Loucy (cell line): Measurements from ENCODE around the gene NOL9.

Source experiments
- EZH2phosphoT487 ChIP-seq: fragments of 200-600 bp; IDR thresholded peaks from 2 replicates; pipeline ENCODE4 v1.6.1; 2018; ENCODE audit warnings: antibody characterized with exemption, mild to moderate bottlenecking, moderate library complexity, borderline replicate concordance
- TF ChIP-seq, protein P1 (sequence below): fragments of 200-600 bp; sonication (generic); conservative IDR thresholded peaks from 2 replicates; pipeline ENCODE4 v1.5.1; 2014; ENCODE audit warnings: mild to moderate bottlenecking, antibody characterized with exemption, low read length

DNA sequence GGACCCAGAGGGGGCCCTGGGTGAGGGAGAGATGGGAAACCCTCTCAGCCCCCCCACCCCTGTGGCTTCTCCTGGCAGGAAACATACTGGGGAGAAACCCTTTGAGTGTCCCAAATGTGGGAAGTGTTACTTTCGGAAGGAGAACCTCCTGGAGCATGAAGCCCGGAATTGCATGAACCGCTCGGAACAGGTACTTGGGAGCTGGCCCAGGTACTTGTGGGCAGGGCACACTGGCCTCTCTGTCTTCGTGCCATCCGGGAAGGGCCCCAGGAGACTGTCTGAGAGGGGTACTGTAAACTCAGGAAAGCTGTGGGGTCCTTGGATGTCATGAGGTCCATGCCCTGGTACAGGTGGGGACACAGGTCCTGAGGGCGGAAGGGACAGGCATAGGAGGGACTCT, 31.5 kb upstream of the NOL9 start:
- TF ChIP-seq, protein P1, sequence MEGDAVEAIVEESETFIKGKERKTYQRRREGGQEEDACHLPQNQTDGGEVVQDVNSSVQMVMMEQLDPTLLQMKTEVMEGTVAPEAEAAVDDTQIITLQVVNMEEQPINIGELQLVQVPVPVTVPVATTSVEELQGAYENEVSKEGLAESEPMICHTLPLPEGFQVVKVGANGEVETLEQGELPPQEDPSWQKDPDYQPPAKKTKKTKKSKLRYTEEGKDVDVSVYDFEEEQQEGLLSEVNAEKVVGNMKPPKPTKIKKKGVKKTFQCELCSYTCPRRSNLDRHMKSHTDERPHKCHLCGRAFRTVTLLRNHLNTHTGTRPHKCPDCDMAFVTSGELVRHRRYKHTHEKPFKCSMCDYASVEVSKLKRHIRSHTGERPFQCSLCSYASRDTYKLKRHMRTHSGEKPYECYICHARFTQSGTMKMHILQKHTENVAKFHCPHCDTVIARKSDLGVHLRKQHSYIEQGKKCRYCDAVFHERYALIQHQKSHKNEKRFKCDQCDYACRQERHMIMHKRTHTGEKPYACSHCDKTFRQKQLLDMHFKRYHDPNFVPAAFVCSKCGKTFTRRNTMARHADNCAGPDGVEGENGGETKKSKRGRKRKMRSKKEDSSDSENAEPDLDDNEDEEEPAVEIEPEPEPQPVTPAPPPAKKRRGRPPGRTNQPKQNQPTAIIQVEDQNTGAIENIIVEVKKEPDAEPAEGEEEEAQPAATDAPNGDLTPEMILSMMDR = no peak
- no peak for TF ChIP-seq EZH2phosphoT487
